NOMO-1 treated with DMSO at 0.1 percent for 48 hours (cell line): ENCODE data around the gene BARX2.
"Not testable (repeated sequence)": the region's sequence is repeated elsewhere in the genome, so short reads cannot be mapped to it uniquely, and the experiment has no call there.

ENCODE experiments used
- DNase-seq: peaks from one replicate; lab custom pipeline; 2025; ENCODE audit not compliant: unreplicated experiment; lab: John Stamatoyannopoulos, UW

BARX2 gene, protein sequence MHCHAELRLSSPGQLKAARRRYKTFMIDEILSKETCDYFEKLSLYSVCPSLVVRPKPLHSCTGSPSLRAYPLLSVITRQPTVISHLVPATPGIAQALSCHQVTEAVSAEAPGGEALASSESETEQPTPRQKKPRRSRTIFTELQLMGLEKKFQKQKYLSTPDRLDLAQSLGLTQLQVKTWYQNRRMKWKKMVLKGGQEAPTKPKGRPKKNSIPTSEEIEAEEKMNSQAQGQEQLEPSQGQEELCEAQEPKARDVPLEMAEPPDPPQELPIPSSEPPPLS

DNA sequence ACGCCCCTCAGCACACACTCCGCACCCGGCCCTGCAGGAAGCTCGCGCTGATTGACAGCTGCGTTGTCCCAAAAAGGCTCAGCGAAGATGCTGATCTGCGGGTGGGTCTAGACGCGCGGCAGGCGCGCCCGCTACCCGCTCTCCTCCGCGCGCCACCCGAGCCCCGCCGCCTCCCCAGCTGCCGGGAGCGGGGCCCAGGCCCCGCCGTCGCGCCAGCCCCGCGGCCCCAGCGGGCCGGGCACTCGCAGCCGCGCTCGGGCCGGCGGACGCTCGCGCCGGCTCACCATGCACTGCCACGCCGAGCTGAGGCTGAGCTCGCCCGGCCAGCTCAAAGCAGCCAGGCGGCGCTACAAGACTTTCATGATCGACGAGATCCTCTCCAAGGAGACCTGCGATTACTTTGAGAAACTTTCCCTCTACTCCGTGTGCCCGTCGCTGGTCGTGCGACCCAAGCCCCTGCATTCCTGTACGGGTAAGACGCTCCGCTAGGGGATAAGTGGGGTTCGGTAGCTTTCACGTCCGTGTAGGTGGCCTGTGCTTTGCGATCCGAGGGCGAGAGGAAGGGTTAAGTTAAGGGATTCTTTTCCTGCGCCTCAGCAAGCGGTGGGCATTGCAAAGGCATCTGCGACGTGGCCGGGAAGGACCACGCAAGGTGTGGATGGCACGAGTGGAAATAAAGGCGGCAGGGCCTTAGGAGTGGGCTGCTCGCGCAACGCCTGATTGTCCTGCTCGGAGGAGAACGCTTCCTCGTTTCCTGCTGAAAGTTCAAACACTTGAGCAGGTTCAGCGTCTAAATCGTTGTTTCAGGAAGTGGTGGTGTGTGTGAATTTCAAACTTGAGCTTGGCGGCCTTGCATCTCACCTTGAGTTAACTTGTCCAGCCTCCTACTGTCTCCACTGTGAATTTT lies at the start of gene BARX2:
Gene BARX2 (plus strand): TSS at position 98 of the 907 bp plus-strand sequence. CDS start 188 bp downstream, at position 286.
- DNase-seq = no peak

DNA sequence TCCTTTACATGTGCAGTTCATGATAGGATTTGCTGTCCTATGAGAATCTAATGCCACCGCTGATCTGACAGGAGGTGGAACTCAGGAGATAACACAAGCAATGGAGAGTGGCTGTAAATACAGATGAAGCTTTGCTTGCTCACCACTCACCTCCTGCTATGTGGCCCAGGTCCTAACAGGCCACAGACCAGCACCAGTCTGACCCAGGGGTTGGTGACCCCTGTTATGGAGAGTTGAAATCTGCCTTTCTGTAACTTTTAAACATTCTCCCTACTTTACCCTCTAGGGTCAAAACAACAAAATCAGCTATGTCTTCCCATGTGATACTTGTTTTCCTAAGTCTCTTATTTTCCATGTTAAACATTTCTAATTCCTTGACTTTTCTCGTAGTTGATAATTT lies 48.7 kb upstream of the BARX2 start:
- DNase-seq = no peak

DNA sequence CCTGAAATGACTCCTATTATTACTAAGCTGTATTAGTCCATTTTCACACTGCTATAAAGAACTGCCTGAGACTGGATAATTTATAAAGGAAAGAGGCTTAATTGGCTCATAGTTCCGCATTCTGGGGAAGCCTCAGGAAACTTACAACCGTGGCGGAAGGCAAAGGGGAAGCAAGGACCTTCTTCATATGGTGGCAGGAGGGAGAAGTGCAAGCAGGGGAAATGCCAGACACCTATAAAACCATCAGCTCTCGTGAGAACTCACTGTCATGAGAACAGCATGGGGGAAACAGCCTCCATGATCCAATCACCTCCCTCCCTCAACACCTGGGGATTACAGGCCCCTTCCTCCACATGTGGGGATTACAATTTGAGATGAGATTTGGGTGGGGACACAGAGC lies 47.9 kb upstream of the BARX2 start:
- DNase-seq = peak; percentile 76

DNA sequence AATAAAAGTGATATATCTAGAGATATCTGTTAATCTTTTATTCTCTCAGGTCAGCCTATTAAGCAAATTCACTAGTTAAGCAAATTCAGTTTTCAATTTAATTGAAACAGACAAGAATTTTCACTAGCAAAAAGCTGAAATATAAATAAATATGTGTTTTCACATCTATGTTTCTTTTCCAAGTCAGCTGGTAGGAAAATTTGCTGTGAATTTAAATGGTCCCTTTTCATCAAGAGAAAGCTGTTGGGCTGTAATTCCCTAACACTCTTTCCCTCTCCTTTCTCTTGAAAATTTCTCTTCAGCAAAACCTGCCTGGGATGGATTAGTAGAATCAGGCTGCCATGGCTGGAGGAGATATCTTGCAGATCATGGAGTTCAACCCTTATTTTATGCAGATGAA lies 46.9 kb upstream of the BARX2 start:
- no peak for DNase-seq

DNA sequence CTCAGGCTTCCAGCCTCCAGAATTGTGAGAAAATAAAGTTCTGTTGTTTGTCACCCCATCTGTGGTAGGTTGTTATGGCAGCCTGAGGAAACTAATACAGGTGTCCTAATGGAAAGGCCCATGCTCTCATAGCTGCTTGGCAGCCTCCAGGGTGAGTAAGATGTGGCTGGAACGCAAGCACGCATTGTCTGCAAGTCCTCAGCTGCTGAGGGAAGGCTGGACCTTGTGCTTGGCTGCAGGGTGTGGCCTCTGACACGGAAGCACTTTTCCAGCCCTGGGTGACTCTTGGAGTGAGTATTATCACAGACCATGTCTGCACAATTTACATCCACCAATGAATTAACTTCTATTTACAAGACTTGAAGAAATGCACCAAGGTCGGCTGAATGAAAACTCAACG lies 44.4 kb upstream of the BARX2 start:
- DNase-seq = no peak

DNA sequence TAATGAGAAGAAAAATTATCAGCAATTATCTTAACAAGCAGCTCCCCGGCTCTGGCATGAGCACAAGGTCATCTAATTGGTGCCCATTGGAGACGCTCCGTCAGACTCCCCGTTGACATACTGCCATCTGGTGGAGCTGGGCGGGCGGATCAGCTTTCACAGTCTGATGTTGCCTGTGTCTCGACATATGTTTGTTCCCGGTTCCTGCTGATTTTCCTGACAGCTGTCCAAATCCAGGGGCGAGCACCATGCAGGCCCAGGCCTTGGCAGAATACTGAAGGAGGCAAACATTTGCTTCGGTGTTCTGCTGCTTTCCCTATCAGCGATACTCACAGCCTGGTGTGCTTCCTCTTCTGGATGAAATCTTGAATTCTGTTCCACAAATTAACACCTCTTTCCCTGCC lies 43.8 kb upstream of the BARX2 start:
- peak; percentile 60 for DNase-seq

DNA sequence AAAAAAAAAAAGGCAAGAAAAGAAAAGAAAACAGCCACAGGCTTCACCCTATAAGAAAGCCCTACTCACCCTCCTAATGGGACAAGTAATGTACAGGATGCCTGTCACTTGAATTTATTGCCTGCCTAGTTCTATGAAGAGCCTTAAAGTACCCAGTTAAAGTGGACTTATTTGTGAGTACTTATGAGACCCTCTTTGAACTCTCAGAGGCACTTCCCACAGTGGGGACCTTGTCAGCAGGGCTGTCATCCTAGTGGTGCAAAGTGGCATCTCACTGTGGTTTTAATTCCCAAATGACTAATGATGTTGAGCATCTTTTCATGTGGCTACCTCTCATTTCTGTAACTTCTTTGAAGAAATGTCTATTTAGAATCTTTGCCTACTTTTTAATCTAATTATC lies 41.8 kb upstream of the BARX2 start:
- DNase-seq = no peak

DNA sequence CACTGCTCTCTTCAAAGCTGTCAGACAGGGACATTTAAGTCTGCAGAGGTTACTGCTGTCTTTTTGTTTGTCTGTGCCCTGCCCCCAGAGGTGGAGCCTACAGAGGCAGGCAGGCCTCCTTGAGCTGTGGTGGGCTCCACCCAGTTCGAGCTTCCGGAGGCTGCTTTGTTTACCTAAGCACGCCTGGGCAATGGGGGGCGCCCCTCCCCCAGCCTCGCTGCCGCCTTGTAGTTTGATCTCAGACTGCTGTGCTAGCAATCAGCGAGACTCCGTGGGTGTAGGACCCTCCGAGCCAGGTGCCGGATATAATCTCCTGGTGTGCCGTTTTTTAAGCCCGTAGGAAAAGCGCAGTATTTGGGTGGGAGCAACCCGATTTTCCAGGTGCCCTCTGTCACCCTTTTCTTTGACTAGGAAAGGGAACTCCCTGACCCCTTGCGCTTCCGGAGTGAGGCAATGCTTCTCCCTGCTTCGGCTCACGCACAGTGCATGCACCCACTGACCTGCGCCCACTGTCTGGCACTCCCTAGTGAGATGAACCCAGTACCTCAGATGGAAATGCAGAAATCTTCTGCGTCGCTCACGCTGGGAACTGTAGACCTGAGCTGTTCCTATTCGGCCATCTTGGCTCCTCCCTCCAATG lies 31.2 kb upstream of the BARX2 start:
- not testable (repeated sequence) for DNase-seq

DNA sequence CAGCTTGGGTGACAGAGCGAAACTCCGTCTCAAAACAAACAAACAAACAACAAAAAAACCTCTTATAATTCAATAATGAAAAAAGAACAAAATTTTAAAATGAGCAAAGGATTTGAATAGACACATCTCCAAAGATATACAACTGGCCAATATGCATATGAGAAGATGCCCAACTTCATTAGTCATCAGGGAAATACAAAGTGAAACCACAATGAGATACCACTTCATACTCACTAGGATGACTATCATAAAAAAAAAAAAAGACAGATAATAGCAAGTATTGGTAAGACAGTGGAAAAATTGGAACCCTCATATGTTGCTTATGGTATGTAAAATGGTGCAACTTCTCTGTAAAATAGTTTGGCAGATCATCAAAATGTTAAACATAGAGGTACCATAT lies 28.7 kb upstream of the BARX2 start:
- no peak for DNase-seq

DNA sequence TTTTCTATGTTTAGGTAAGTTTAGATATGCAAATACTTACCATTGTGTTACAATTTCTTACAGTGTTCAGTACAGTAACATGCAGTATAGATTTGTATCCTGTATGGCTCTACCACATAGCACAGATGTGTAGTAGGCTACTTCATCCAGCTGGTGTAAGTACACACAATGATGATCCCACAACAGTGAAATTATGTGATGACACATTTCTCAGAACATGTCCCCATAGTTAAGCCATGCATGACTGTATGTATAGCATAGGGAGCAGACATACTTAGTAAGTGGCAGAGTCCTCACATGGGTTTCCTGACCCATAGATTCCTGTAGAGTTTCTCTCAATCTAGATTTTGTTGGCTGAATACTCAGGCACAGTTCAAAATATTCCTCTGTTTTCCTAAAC lies 26.8 kb upstream of the BARX2 start:
- no peak for DNase-seq

DNA sequence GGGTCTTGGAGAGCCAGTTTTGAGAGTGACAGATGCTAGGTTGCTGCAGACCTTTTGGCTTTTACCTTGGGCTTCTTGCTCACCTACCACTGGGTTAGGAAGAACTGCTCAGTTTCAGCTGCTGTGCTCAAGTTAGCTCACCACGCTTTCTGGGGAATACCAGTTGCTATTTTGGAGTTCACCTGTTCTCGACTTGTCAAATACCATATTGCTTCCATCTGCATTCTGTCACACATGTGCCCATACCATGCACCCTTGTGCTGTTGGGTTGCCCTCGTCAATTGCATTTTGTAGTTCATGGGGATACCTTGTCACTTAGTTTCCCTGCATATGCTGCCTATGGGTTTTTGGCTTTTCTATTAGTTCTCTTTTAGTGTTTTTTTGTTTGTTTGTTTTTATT lies 23.0 kb upstream of the BARX2 start:
- no peak for DNase-seq

DNA sequence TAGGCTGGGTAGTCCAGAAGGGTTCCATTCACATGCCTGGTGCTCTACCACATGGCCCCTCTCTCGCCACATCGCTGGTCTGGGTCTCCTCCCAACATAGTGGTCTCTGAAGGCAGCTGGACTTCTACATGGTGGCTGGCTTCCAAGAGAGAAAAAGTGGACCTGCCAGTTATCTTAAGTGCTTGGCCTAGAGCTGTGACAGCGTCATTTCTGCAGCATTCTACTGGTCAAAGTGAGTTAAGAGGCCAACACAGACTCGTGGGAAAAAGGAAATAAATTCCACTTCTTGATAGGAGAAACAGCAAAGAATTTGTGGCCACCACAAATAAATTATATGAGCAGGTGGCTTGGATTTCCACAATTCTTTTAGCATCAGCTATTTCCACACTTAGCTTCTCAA lies 21.0 kb upstream of the BARX2 start:
- DNase-seq = no peak

DNA sequence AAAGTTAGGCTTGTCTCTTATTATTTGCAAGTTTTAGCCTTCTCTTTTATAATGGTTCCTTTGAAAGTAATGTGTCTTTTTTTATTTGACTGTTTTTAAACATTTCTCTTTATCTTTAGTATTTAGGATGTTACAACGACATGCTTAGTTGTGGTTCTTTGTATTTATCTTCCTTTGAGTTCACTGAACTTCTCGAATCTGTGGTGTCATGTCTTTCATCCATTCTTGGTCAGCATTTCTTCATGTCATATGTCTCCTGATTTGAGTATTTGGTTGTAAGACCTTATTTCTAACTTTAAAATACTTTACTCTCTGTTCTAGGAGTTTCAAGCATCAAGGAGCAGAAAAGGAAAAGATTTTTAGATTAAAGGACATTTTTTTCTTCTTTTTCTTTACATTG lies 15.9 kb upstream of the BARX2 start:
- DNase-seq = no peak

DNA sequence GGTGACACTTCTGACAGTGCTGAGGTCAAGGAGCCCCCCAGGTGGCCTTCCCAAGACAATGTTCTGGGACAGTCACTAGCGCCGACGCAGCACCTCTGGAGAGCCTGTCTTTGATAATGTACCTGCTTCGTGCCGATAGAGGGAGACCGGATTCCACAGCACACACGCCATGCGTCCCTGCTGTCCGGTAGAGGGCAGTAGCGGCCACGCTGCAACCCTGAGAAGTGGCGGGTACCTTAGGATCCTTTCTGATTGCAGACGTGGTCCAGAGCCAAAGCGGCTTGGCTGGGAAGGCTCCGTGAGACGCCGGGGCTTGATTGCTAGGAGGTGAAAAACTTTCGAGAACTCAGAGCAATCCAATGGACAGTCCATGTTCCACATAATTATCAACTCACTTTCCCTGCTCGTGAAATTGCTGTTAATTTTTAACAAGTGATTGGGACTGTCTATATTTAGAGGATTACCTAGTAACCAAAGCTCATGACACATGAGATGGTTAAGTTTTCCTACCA lies 11.4 kb upstream of the BARX2 start:
- DNase-seq = peak; percentile 71

DNA sequence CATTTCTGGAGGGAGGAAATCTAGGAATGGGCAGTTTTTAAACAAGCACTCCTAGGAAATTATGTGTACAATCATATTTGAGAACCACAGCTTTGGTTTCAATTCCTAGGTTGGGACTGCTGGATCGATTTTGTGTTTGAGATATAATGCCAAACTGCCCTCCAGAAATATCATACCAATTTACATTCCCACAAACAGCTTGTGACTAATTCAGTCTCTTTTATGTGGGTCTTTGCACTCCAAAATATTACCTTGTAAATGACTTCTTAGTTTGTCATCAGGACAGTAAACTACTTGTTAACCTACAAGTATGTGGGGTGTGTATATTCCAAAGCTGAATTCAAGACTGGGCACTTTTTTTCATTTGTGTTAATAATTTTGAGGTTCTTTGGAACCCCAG lies 9.8 kb upstream of the BARX2 start:
- no peak for DNase-seq

DNA sequence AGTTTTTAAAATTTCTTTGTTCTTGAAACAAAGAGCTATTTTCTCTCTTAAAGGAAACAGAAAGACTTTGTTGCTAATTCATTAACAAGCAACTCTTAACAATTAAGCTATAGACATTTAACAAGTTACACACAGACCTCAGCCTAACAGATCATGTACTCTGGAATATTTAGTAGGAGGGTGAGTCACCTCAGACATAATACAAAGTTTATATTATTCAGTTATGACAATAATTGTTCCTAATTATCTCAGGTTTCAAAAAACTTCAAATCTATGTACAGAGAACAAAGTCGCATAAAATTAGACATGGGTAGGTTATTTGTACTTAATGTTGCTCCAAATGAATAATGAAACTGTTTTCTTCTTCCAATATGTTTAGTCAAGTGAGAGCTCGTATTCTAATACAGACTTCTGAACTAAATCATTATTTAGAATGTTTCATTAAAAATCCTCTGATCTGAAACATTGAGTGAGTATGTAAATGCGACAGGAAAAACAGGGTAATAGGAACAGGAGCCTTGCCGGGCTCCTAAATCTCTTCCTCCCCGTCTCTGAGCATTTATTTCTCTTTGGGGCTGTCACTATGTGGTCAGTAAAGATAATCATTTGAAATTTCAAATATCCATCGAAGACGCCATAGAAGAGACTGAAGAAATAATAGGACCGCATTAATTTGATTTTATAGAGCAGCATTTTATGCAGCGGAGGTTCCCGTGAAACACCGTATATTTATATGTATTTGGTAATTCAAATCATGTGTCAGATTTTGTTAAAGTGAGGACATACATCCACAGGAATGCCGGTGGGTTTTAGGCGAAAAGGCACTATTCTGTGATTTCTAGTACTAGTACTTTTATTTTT lies 8.7 kb upstream of the BARX2 start:
- DNase-seq = no peak

DNA sequence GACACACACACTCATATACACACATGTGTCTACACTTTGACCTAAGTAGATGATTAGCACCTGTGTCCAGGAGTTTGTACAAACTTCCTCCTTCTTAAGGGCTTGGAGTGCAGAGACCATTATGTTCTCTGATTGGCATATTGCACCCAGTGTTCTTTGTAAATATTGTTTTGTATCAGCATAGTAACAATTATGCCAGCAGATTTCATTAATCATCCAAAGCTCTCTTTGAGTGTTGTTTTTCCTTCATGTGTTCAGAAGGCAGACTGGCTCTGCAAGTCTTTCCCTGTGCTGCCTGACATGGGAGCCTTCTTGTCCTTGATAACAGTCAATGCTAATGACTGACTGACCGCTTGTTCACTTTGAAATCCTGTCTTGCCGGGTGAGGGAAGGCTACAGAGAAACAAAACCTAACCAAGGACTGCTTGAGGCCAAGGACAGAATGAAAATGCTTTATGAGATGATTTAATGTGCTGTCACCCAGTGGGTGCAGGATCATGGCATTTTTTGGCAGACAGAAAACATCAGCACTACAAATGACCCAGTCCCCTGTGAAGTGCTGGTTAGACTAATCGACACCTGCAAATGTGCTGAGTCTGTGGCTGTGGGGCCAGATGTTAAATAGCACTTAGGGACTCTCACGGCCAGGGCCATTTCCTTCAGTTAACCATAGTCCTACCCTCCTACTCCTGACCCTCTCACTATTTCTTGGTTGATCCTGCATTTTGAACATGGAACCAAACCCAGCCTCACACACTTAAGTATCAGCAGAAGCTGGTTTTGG lies 6.6 kb upstream of the BARX2 start:
- no peak for DNase-seq

DNA sequence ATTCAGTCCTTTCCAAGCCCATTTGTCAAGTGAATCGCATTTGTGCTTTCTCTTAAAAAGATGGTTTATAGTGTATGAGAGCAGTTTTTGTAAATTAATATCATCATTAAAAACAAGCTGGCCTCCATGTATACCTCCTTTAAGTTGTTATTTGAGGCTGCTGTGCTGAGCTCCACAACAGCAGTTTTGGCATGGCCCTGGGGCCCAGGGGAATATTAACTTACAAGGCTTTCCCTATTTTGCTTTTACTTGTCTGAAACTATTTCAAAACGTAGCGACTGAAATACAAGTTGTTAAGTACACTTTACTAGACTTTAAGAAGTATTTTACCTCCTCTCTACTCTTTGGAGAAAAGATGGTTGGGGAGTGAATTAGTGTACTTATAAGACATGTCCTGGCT lies 4.9 kb upstream of the BARX2 start:
- no peak for DNase-seq

DNA sequence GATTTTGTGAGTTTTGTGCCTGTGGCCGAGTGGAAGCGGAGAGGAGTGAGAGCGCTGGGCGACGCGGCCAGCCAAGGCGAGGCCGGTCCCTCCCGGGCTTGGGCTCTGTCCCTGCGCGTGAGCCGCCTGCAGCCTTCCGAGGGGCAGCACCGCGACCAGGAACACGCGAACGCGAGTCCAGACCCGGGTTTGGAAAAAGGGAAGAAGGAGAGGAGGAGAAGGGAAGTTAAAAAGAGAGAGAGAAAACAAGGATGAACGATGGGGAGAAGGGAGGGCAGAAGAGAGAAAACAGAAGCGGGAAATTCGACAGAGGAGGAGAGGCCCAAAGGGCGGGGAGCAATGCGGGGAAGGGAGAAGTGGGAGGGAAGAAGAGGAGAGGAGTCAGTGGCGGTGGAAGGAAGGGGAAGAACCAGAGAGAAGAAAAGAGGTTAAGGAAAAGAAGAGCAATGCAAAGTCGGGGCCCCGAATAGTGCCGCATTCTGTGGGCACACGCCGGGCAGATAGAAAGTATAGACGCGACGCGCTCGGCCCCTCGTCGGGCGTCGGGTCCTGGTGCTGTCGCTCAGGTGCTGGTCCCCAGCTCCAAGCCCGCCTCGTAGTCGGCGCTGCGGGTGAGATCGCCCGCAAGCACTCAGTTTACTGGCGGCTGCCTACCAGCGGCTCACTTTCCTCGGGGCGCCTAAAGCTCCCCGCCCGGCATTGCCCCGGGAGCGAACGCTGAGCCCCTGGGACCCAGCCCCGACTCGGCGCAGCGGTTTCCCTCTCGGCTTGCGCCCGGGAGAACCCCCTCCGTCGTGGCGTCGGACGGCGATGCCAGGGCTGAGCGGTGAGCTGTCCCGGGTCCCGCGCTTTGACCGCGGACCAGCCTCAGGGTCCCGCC lies 2.8 kb upstream of the BARX2 start:
- DNase-seq = no peak
